ENCODE results near the gene NXPH2. TPM values are rescaled to one million over a fixed set of nuclear protein-coding genes. Genes with fewer than 3 reads are reported as not detected.

NXPH2 gene
- total and polyA plus RNA-seq, 2 of the 13 experiments (the other 11 are each of a cell fraction or from before 2014, with no cell fraction given) = not detected

DNA sequence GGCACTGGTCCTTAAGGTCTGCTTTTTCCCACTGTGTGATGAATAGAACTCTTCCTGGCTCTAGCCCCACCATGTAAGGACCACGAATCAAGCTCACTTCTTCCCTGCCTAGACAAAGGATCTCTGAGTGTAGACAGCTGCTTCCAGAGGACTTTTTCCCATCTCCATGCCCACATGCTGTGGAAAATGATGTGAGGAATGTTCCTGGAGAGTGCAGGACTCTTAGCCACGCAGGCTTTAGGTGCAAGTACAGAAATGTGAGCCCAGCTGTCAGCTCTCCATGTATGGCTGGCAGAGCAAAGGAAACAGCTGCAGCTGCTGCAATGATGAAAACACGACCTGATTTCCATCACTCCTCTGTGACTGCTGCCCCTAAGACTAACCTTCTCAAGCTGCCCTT lies 35.5 kb downstream of the NXPH2 start (continued):
- TF ChIP-seq ZBTB3 (CRISPR knock-in tag; IDR thresholded peaks at IDR 0.05; ENCODE audit: borderline replicate concordance, low read depth) = no peak
- no peak for TF ChIP-seq DMAP1 (CRISPR knock-in tag; IDR thresholded peaks at IDR 0.05)
- TF ChIP-seq ZNF7 (CRISPR knock-in tag; IDR thresholded peaks at IDR 0.05) = no peak
- TF ChIP-seq, protein P1, sequence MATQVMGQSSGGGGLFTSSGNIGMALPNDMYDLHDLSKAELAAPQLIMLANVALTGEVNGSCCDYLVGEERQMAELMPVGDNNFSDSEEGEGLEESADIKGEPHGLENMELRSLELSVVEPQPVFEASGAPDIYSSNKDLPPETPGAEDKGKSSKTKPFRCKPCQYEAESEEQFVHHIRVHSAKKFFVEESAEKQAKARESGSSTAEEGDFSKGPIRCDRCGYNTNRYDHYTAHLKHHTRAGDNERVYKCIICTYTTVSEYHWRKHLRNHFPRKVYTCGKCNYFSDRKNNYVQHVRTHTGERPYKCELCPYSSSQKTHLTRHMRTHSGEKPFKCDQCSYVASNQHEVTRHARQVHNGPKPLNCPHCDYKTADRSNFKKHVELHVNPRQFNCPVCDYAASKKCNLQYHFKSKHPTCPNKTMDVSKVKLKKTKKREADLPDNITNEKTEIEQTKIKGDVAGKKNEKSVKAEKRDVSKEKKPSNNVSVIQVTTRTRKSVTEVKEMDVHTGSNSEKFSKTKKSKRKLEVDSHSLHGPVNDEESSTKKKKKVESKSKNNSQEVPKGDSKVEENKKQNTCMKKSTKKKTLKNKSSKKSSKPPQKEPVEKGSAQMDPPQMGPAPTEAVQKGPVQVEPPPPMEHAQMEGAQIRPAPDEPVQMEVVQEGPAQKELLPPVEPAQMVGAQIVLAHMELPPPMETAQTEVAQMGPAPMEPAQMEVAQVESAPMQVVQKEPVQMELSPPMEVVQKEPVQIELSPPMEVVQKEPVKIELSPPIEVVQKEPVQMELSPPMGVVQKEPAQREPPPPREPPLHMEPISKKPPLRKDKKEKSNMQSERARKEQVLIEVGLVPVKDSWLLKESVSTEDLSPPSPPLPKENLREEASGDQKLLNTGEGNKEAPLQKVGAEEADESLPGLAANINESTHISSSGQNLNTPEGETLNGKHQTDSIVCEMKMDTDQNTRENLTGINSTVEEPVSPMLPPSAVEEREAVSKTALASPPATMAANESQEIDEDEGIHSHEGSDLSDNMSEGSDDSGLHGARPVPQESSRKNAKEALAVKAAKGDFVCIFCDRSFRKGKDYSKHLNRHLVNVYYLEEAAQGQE (IDR thresholded peaks at IDR 0.05; ENCODE audit: borderline replicate concordance in 1 of 2, low read depth in 1 of 2, low read length in 2 of 2) = no peak
- TF ChIP-seq, protein P2, sequence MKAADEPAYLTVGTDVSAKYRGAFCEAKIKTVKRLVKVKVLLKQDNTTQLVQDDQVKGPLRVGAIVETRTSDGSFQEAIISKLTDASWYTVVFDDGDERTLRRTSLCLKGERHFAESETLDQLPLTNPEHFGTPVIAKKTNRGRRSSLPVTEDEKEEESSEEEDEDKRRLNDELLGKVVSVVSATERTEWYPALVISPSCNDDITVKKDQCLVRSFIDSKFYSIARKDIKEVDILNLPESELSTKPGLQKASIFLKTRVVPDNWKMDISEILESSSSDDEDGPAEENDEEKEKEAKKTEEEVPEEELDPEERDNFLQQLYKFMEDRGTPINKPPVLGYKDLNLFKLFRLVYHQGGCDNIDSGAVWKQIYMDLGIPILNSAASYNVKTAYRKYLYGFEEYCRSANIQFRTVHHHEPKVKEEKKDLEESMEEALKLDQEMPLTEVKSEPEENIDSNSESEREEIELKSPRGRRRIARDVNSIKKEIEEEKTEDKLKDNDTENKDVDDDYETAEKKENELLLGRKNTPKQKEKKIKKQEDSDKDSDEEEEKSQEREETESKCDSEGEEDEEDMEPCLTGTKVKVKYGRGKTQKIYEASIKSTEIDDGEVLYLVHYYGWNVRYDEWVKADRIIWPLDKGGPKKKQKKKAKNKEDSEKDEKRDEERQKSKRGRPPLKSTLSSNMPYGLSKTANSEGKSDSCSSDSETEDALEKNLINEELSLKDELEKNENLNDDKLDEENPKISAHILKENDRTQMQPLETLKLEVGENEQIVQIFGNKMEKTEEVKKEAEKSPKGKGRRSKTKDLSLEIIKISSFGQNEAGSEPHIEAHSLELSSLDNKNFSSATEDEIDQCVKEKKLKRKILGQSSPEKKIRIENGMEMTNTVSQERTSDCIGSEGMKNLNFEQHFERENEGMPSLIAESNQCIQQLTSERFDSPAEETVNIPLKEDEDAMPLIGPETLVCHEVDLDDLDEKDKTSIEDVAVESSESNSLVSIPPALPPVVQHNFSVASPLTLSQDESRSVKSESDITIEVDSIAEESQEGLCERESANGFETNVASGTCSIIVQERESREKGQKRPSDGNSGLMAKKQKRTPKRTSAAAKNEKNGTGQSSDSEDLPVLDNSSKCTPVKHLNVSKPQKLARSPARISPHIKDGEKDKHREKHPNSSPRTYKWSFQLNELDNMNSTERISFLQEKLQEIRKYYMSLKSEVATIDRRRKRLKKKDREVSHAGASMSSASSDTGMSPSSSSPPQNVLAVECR (CRISPR knock-in tag; IDR thresholded peaks at IDR 0.05; ENCODE audit: borderline replicate concordance) = no peak
- TF ChIP-seq ZNF3 (CRISPR knock-in tag; IDR thresholded peaks at IDR 0.05) = no peak
- TF ChIP-seq YY1 (IDR thresholded peaks at IDR 0.05; ENCODE audit: insufficient read depth, insufficient replicate concordance, low read depth, low read length) = no peak

Data from HepG2 (cell line).